Measurements from ENCODE around the gene AFF4. TPM values are rescaled to one million over a fixed set of nuclear protein-coding genes. Genes with fewer than 3 reads are reported as not detected.
A peak's percentile ranks its signal among the peaks of the same experiment; 100 is the strongest.
"Not testable (repeated sequence)": the region's sequence is repeated elsewhere in the genome, so short reads cannot be mapped to it uniquely, and the experiment has no call there.

AFF4 gene
- total RNA-seq, 2 donors from 2014 or later, result 69.2 to 74.6 TPM

GRCh38 chr5:132945315-132945714, 18.1 kb downstream of the AFF4 start:
- not testable (repeated sequence) for H3K36me3 Mint-ChIP-seq (ENCODE audit: low read depth); DNase-seq; H3K27me3 Mint-ChIP-seq; ATAC-seq; H3K9me3 ChIP-seq (ENCODE audit: control insufficient read depth, low read length, poor library complexity, severe bottlenecking); H3K27ac Mint-ChIP-seq; H3K4me3 Mint-ChIP-seq
- H3K4me1 Mint-ChIP-seq, result peaks cover 18% of the 10 kb centered on the region

- H3K27me3 Mint-ChIP-seq, result no peaks in the 10 kb centered on the region
- DNase-seq (no peak), ATAC-seq (no peak)
- H3K27ac Mint-ChIP-seq, result peak overlapping the region; percentile 81
- no peaks in the 10 kb centered on the region for H3K36me3 Mint-ChIP-seq (ENCODE audit: low read depth)
- no peaks in the 10 kb centered on the region for H3K9me3 ChIP-seq (ENCODE audit: control insufficient read depth, low read length, poor library complexity, severe bottlenecking)
- H3K4me1 Mint-ChIP-seq, result peaks cover 15% of the 10 kb centered on the region
- no peak overlapping the region for H3K4me3 Mint-ChIP-seq
These were observed 19.9 kb downstream of the AFF4 start for GRCh38 chr5:132943362-132944022.

GRCh38 chr5:132941331-132941730, 22.1 kb downstream of the AFF4 start:
- ATAC-seq, result no peak
- no peak overlapping the region for H3K27ac Mint-ChIP-seq
- DNase-seq, result no peak

GRCh38 chr5:132928062-132928407, 35.4 kb downstream of the AFF4 start:
- no peaks in the 10 kb centered on the region for H3K9me3 ChIP-seq (ENCODE audit: control insufficient read depth, low read length, poor library complexity, severe bottlenecking)
- no peak for DNase-seq
- no peaks in the 10 kb centered on the region for H3K27me3 Mint-ChIP-seq
- H3K4me1 Mint-ChIP-seq, result peaks cover 27% of the 10 kb centered on the region
- no peak overlapping the region for H3K4me3 Mint-ChIP-seq
- no peak overlapping the region for H3K27ac Mint-ChIP-seq
- no peak for ATAC-seq
- H3K36me3 Mint-ChIP-seq (ENCODE audit: low read depth), result peaks cover 20% of the 10 kb centered on the region

More at GRCh38 chr5:132941331-132941730, 22.1 kb downstream of the AFF4 start:
- Mint-ChIP-seq H3K4me1 (peaks cover 9% of the 10 kb centered on the region), H3K4me3 (no peak overlapping the region), H3K27me3 (no peaks in the 10 kb centered on the region), H3K36me3 (ENCODE audit: low read depth) (no peaks in the 10 kb centered on the region)
- H3K9me3 ChIP-seq (ENCODE audit: control insufficient read depth, low read length, poor library complexity, severe bottlenecking), result no peaks in the 10 kb centered on the region

GRCh38 chr5:132927355-132928061, 35.9 kb downstream of the AFF4 start:
- H3K9me3 ChIP-seq (ENCODE audit: control insufficient read depth, low read length, poor library complexity, severe bottlenecking), result no peaks in the 10 kb centered on the region
- H3K27me3 Mint-ChIP-seq, result no peaks in the 10 kb centered on the region
- H3K27ac Mint-ChIP-seq, result peak overlapping the region; percentile 61
- no peak for ATAC-seq
- H3K36me3 Mint-ChIP-seq (ENCODE audit: low read depth), result peaks cover 20% of the 10 kb centered on the region
- H3K4me1 Mint-ChIP-seq, result peaks cover 27% of the 10 kb centered on the region
- DNase-seq, result no peak
- H3K4me3 Mint-ChIP-seq, result no peak overlapping the region

GRCh38 chr5:132926437-132926836, 37.0 kb downstream of the AFF4 start:
- Mint-ChIP-seq H3K27ac (no peak overlapping the region), H3K27me3 (no peaks in the 10 kb centered on the region)

GRCh38 chr5:132916086-132916485, 47.3 kb downstream of the AFF4 start:
- H3K36me3 Mint-ChIP-seq (ENCODE audit: low read depth), result peaks cover 8% of the 10 kb centered on the region
- H3K4me1 Mint-ChIP-seq, result peaks cover 12% of the 10 kb centered on the region
- H3K27ac Mint-ChIP-seq, result peak overlapping the region; percentile 43
- no peaks in the 10 kb centered on the region for H3K9me3 ChIP-seq (ENCODE audit: control insufficient read depth, low read length, poor library complexity, severe bottlenecking)
- H3K27me3 Mint-ChIP-seq, result no peaks in the 10 kb centered on the region
- DNase-seq (no peak), ATAC-seq (no peak)
- H3K4me3 Mint-ChIP-seq, result no peak overlapping the region

More at GRCh38 chr5:132926437-132926836, 37.0 kb downstream of the AFF4 start:
- H3K4me1 Mint-ChIP-seq, result peaks cover 27% of the 10 kb centered on the region
- H3K4me3 Mint-ChIP-seq, result no peak overlapping the region
- ATAC-seq (no peak), DNase-seq (no peak)
- H3K36me3 Mint-ChIP-seq (ENCODE audit: low read depth), result peaks cover 20% of the 10 kb centered on the region
- H3K9me3 ChIP-seq (ENCODE audit: control insufficient read depth, low read length, poor library complexity, severe bottlenecking), result no peaks in the 10 kb centered on the region

GRCh38 chr5:132915681-132916080, 47.8 kb downstream of the AFF4 start:
- no peak overlapping the region for H3K27ac Mint-ChIP-seq

GRCh38 chr5:132909702-132910101, 53.7 kb downstream of the AFF4 start:
- Mint-ChIP-seq H3K27ac (peak overlapping the region; percentile 63), H3K4me3 (no peak overlapping the region), H3K4me1 (peaks cover 21% of the 10 kb centered on the region), H3K36me3 (ENCODE audit: low read depth) (peaks cover 8% of the 10 kb centered on the region), H3K27me3 (no peaks in the 10 kb centered on the region)
- no peaks in the 10 kb centered on the region for H3K9me3 ChIP-seq (ENCODE audit: control insufficient read depth, low read length, poor library complexity, severe bottlenecking)
- ATAC-seq (no peak), DNase-seq (no peak)

More at GRCh38 chr5:132915681-132916080, 47.8 kb downstream of the AFF4 start:
- Mint-ChIP-seq H3K4me3 (no peak overlapping the region), H3K36me3 (ENCODE audit: low read depth) (peaks cover 8% of the 10 kb centered on the region), H3K4me1 (peaks cover 15% of the 10 kb centered on the region), H3K27me3 (no peaks in the 10 kb centered on the region)
- no peaks in the 10 kb centered on the region for H3K9me3 ChIP-seq (ENCODE audit: control insufficient read depth, low read length, poor library complexity, severe bottlenecking)
- ATAC-seq, result no peak
- DNase-seq, result no peak

- DNase-seq (no peak), ATAC-seq (no peak)
- H3K9me3 ChIP-seq (ENCODE audit: control insufficient read depth, low read length, poor library complexity, severe bottlenecking), result no peaks in the 10 kb centered on the region
- Mint-ChIP-seq H3K27me3 (no peaks in the 10 kb centered on the region), H3K4me3 (no peak overlapping the region), H3K36me3 (ENCODE audit: low read depth) (peaks cover 7% of the 10 kb centered on the region), H3K4me1 (peaks cover 20% of the 10 kb centered on the region), H3K27ac (no peak overlapping the region)
These were observed 56.3 kb downstream of the AFF4 start for GRCh38 chr5:132907161-132907560.

- Mint-ChIP-seq H3K4me3 (peak overlapping the region; percentile 15), H3K4me1 (peaks cover 15% of the 10 kb centered on the region), H3K27me3 (no peaks in the 10 kb centered on the region), H3K27ac (no peak overlapping the region), H3K36me3 (ENCODE audit: low read depth) (peaks cover 2% of the 10 kb centered on the region)
- ATAC-seq (no peak), DNase-seq (no peak)
- no peaks in the 10 kb centered on the region for H3K9me3 ChIP-seq (ENCODE audit: control insufficient read depth, low read length, poor library complexity, severe bottlenecking)
These were observed 57.5 kb downstream of the AFF4 start for GRCh38 chr5:132905938-132906337.

- Mint-ChIP-seq H3K4me1 (peaks cover 5% of the 10 kb centered on the region), H3K27me3 (no peaks in the 10 kb centered on the region), H3K36me3 (ENCODE audit: low read depth) (peaks cover 4% of the 10 kb centered on the region), H3K4me3 (no peak overlapping the region), H3K27ac (no peak overlapping the region)
- DNase-seq (no peak), ATAC-seq (no peak)
- H3K9me3 ChIP-seq (ENCODE audit: control insufficient read depth, low read length, poor library complexity, severe bottlenecking), result no peaks in the 10 kb centered on the region
These were observed 61.7 kb downstream of the AFF4 start for GRCh38 chr5:132901730-132902129.

- ATAC-seq (no peak), DNase-seq (no peak)
- H3K4me1 Mint-ChIP-seq, result peaks cover 5% of the 10 kb centered on the region
- H3K36me3 Mint-ChIP-seq (ENCODE audit: low read depth), result peaks cover 9% of the 10 kb centered on the region
- H3K27ac Mint-ChIP-seq, result no peak overlapping the region
- H3K9me3 ChIP-seq (ENCODE audit: control insufficient read depth, low read length, poor library complexity, severe bottlenecking), result no peaks in the 10 kb centered on the region
- H3K27me3 Mint-ChIP-seq, result no peaks in the 10 kb centered on the region
- no peak overlapping the region for H3K4me3 Mint-ChIP-seq
These were observed 62.4 kb downstream of the AFF4 start for GRCh38 chr5:132901036-132901435.

- peaks cover 2% of the 10 kb centered on the region for H3K4me1 Mint-ChIP-seq
- H3K36me3 Mint-ChIP-seq (ENCODE audit: low read depth), result peaks cover 9% of the 10 kb centered on the region
- ATAC-seq (no peak), DNase-seq (no peak)
- H3K4me3 Mint-ChIP-seq, result no peak overlapping the region
- H3K9me3 ChIP-seq (ENCODE audit: control insufficient read depth, low read length, poor library complexity, severe bottlenecking), result no peaks in the 10 kb centered on the region
- H3K27me3 Mint-ChIP-seq, result no peaks in the 10 kb centered on the region
- no peak overlapping the region for H3K27ac Mint-ChIP-seq
These were observed 65.3 kb downstream of the AFF4 start for GRCh38 chr5:132898094-132898493.

Data from T-helper 17 cell (primary cell).